GM12872 (cell line): ENCODE data around the gene CNOT11.

ENCODE experiments used
- CTCF ChIP-seq: IDR thresholded peaks from 3 replicates; pipeline ENCODE4 v1.5.1; 2011; ENCODE audit warnings: low read depth, mild to moderate bottlenecking, low read length, moderate library complexity; ENCODE audit not compliant: insufficient read depth

The CNOT11 gene

GRCh38 chr2:101249826-101250225 is 2.9 kb upstream of the CNOT11 start:
- TF ChIP-seq CTCF = no peak

GRCh38 chr2:101251844-101252407 is 760 bp upstream of the CNOT11 start:
- peak; percentile 31; the same call in 2 of the 3 replicates for TF ChIP-seq CTCF

GRCh38 chr2:101253013-101253702 is 472 bp downstream of the CNOT11 start:
- no peak for TF ChIP-seq CTCF

GRCh38 chr2:101253703-101254450 is 1.2 kb downstream of the CNOT11 start:
- TF ChIP-seq CTCF = no peak

- TF ChIP-seq CTCF = no peak
These were observed 2.8 kb downstream of the CNOT11 start for GRCh38 chr2:101255501-101255900.

- no peak for TF ChIP-seq CTCF
These were observed 3.6 kb downstream of the CNOT11 start for GRCh38 chr2:101256316-101256715.

- TF ChIP-seq CTCF = no peak
These were observed 6.1 kb downstream of the CNOT11 start for GRCh38 chr2:101258804-101259203.
